GM12878 (cell line): ENCODE results near the gene CD2AP.

ENCODE experiments used
- BACH1 ChIP-seq: fragments of 450-650 bp; IDR thresholded peaks from 2 replicates; pipeline ENCODE4 v1.6.1; 2017; ENCODE audit warnings: mild to moderate bottlenecking, borderline replicate concordance
- CREM ChIP-seq: IDR thresholded peaks from 2 replicates; pipeline ENCODE4 v1.6.1; 2014; ENCODE audit warnings: antibody characterized with exemption, low read depth
- CTCF ChIP-seq, 3 experiments: IDR thresholded peaks in 2 of 3; conservative IDR thresholded peaks in 1 of 3; 2 replicates each; pipeline ENCODE4 v1.5.1; 2011; ENCODE audit warnings: low read depth in 3 of 3, low read length in 3 of 3, mild to moderate bottlenecking in 3 of 3, control low read depth in 2 of 3, moderate library complexity in 2 of 3, inconsistent platforms in 1 of 3, mixed read lengths in 1 of 3; ENCODE audit not compliant: control insufficient read depth in 2 of 3, insufficient read depth in 1 of 3; ENCODE audit errors: extremely low read depth in 1 of 3
- CUX1 ChIP-seq: IDR thresholded peaks from 2 replicates; pipeline ENCODE4 v1.6.1; 2012; ENCODE audit warnings: improper control_type of control experiment, low read depth, low read length; ENCODE audit not compliant: insufficient replicate concordance
- EZH2 ChIP-seq: IDR thresholded peaks from 2 replicates; pipeline ENCODE4 v1.6.1; 2012; ENCODE audit warnings: low read depth, mild to moderate bottlenecking, control low read depth, inconsistent platforms, low read length, borderline replicate concordance; ENCODE audit not compliant: control insufficient read depth
- FOXM1 ChIP-seq: IDR thresholded peaks from 2 replicates; pipeline ENCODE4 v1.6.1; 2012; ENCODE audit warnings: low read depth, mild to moderate bottlenecking, inconsistent platforms, low read length, moderate library complexity
- HDAC6 ChIP-seq: fragments of 200-600 bp; sonication (generic); IDR thresholded peaks from one replicate; pipeline ENCODE4 v1.8.0; 2017; ENCODE audit warnings: antibody characterized with exemption; ENCODE audit not compliant: unreplicated experiment
- RAD21 ChIP-seq: IDR thresholded peaks from 2 replicates; pipeline ENCODE4 v1.6.1; 2011; ENCODE audit warnings: mild to moderate bottlenecking, low read depth, low read length, moderate library complexity; ENCODE audit not compliant: insufficient read depth
- RFX5 ChIP-seq: IDR thresholded peaks from 2 replicates; pipeline ENCODE4 v1.6.1; 2011; ENCODE audit warnings: low read depth, low read length, improper control_type of control experiment
- SIN3A ChIP-seq: IDR thresholded peaks from 2 replicates; pipeline ENCODE4 v1.6.1; 2012; ENCODE audit warnings: low read depth, low read length, improper control_type of control experiment
- SIX5 ChIP-seq: IDR thresholded peaks from 2 replicates; pipeline ENCODE4 v1.6.1; 2011; ENCODE audit warnings: mild to moderate bottlenecking, low read depth, low read length, moderate library complexity; ENCODE audit not compliant: severe bottlenecking
- TAF1 ChIP-seq: IDR thresholded peaks from 2 replicates; pipeline ENCODE4 v1.6.1; 2011; ENCODE audit warnings: mild to moderate bottlenecking, low read depth, low read length, borderline replicate concordance
- USF1 ChIP-seq: IDR thresholded peaks from 2 replicates; pipeline ENCODE4 v1.6.1; 2011; ENCODE audit warnings: borderline replicate concordance, low read depth, mild to moderate bottlenecking, moderate library complexity, mixed read lengths, low read length; ENCODE audit not compliant: insufficient read depth; ENCODE audit errors: extremely low read length
- ZNF207 ChIP-seq: fragments of 450-650 bp; IDR thresholded peaks from 2 replicates; pipeline ENCODE4 v1.6.1; 2014; ENCODE audit warnings: antibody characterized with exemption, mild to moderate bottlenecking, borderline replicate concordance

GRCh38 chr6:47630587-47630986 is 153.0 kb downstream of the CD2AP start:
- no peak for TF ChIP-seq BACH1
- no peak for TF ChIP-seq CREM
- TF ChIP-seq CTCF (IDR thresholded peaks at IDR 0.05 in 2 of 3, conservative IDR thresholded peaks at IDR 0.05 in 1 of 3; ENCODE audit: control insufficient read depth in 2 of 3, extremely low read depth in 1 of 3, insufficient read depth in 1 of 3, low read depth in 3 of 3, low read length in 3 of 3): no peak
- no peak for TF ChIP-seq TAF1
- TF ChIP-seq SIX5: no peak
- no peak for TF ChIP-seq RAD21
- TF ChIP-seq ZNF207: no peak
- TF ChIP-seq RFX5: no peak
- TF ChIP-seq HDAC6: no peak
- no peak for TF ChIP-seq EZH2
- no peak for TF ChIP-seq CUX1
- TF ChIP-seq SIN3A: no peak
- TF ChIP-seq USF1: no peak
- no peak for TF ChIP-seq FOXM1
